ENCODE data around the gene TAMALIN. TPM values are rescaled to one million over a fixed set of nuclear protein-coding genes. Genes with fewer than 3 reads are reported as not detected.

TAMALIN gene
- total RNA-seq, 1 donor from 2014 or later = 53.3 TPM

DNA sequence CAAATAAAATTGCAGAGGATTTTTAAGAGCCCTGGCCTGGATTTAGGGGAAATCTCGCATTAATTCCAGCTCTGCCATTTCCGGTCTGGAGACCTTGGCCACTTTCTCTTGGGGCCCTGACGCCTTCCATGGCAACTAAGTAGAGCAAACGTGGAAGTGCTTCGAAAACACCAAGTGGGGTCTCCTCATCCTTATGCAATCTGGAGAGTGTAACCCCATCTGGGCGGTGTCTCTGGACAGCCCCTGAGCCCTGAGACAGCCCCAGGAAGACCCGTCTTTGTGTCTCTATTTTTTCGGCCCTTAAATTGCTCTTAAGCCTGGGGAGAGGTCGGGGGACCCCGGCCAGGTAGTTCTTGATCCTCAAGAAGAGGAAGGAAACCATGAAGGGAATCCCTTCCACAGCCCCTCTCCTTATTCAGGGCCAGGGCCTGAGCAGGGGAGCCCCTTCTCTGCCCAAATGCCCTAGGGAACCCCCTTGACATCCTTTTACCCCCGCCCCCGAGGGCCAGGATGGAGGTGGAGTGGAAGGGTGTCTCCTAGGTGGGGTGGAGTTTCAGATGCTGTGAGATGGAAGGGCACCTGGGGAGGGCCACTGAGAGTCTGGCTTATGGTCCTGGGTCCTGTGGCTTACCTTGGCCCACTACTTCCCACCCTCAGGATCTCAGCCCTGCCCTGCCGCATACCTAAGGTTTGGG, 26.8 kb downstream of the TAMALIN start:
- no peak for DNase-seq (ENCODE audit: extremely low read depth, low read depth, low spot score)

GRCh38 chr12:52035190-52035589, 28.4 kb downstream of the TAMALIN start:
- no peak for DNase-seq (ENCODE audit: extremely low read depth, low read depth, low spot score)

DNA sequence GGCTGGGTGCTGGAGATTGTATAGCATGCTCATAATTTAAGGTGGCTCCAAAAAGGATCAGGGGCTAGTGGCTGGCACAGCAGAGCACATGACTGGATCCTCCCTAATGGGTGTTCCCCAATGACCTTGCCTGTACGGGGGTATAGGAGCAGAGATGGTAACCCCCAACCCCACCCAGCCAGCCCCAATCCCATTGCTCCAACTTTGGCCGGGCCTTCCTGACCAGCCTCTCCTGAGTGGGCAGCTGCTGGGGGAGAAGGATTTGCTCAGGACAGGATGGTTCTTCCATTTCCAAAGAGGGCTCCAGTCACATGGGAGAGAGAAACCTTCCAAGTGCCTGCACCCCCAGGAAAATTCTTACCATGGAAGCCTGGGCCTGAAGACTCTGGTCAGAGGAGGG, 29.2 kb downstream of the TAMALIN start:
- no peak for DNase-seq (ENCODE audit: extremely low read depth, low read depth, low spot score)

DNA sequence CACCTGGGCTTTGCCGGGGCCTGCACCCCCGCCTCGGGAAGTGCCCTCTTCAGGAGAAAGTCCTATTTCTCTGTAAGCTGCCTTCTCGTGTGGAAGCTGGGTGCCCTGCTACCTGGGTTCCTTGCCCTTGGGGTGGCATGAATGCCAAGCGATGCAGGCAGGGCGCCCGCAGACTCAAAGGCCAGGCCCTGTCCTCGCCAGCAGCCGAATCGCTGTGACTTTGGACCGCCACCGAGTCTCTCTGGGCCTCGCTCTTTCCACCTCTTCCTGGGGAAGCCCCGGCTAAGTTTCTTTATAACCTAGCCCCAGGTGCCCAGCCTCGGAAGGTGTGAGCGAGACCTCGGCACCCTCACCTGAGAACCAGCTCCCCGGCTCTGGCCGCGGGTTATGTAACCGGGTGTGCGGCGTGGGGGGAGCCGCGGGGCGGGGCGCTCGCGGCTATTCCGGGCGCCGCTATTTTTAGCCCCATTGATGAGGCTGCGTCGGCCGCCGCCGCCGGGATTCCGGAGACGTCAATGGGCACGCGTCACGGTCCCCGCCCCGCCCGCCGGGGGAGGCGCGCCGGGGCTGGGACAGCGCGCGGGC, 29.9 kb downstream of the TAMALIN start:
- no peak for DNase-seq (ENCODE audit: extremely low read depth, low read depth, low spot score)

DNA sequence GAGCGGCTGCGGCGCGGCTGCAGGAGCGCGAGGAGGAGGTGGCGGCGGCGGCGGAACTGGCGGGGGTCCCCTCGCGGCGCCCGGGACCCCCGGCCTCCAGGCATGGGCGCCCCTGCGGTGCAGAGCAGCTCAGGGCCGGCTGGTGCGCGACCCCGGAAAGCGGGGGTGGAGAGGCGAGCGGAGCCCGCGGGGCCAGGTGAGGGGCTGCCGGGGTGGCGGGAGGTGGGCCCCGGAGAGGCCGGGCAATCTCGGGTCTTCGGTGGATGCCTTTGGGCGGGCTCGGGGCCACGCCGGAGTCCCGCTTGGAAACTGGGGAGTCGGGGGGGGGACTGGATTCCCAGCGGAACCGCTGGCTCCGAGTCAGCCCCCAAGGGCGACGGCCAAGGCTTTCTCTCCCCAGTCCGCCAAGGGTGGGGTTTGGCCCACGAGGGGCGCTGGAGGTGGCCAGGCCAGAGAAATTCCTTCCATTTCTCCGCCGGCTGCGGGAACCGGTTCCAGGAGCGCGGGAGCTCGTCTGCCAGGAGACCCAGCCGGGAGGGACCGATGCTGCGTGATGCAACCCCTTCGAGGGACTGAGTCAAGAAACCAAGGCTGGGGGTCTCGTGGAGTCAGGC, 30.6 kb downstream of the TAMALIN start:
- DNase-seq (ENCODE audit: extremely low read depth, low read depth, low spot score) = no peak

- no peak for DNase-seq (ENCODE audit: extremely low read depth, low read depth, low spot score)
These were observed 31.7 kb downstream of the TAMALIN start for GRCh38 chr12:52038447-52038846.

- no peak for DNase-seq (ENCODE audit: extremely low read depth, low read depth, low spot score)
These were observed 34.3 kb downstream of the TAMALIN start for GRCh38 chr12:52041035-52041434.

- DNase-seq (ENCODE audit: extremely low read depth, low read depth, low spot score) = no peak
These were observed 35.0 kb downstream of the TAMALIN start for GRCh38 chr12:52041695-52042123.

DNA sequence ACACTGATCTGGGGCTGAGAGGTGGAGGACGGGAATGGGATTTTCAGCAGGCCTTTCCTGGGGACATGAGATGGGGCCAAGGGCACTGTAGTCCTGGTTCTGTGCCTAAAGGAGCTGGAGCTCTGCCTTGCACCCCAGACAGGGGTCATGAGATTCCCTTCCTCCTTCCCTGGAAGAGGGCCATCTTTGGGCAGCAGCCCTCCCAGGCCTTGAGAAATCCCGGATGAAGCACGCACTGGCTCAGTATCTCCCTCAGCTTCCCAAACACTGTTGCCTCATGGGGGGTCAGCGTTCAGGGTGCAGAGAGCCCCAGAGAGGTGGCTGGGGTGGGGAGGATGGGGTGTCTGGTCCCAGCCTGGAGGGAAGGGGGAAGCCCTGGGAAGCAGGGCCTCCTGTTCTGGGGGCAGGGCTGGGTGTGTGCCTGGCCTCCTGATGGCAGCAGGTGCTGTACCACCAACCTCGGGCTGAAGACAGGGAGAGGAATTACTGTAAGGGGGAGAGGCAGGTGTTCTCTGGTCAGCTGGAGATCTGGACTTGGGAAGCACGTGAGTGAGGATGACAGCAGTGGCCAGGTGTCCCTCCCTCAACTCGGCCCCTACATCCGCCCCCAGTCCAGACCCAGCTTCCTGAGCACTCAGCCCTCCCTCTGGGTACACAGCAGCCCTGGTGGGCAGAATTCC, 36.1 kb downstream of the TAMALIN start:
- DNase-seq (ENCODE audit: extremely low read depth, low read depth, low spot score) = no peak

GRCh38 chr12:52043386-52044212, 36.9 kb downstream of the TAMALIN start:
- no peak for DNase-seq (ENCODE audit: extremely low read depth, low read depth, low spot score)

DNA sequence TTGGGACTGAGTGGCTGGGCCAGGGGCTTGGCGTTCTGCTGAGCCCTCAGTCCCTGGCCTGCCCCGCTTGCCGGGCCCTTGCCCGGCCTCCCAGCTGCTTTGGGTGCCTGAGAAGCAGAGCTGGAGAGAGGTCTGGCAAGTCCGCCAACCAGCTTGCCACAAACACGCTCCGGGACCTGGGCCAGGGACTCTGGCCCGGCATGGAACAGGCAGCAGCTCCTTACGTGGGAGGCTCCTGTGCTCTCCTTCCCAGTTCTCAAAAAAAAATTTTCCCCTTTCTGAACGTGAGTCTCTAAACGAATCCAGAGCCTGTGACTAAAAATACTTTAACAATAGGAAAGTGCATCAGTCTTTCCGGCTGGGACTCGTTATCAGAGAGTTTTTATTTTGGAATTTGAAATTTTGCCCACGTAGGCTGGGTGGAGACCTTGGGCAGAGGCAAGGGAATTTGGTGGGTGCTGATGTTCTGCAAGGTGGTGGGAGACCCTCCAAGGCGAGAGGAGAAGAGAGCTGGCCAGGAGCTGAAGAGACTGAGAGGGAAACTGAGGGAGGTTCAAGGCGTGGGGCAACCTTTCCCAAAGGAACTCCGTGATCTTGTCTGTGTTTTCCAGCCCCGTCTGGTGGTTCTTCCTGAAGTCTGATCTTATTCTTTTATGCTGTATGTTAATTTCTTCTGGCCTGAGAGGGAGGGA, 37.7 kb downstream of the TAMALIN start:
- DNase-seq (ENCODE audit: extremely low read depth, low read depth, low spot score) = no peak

DNA sequence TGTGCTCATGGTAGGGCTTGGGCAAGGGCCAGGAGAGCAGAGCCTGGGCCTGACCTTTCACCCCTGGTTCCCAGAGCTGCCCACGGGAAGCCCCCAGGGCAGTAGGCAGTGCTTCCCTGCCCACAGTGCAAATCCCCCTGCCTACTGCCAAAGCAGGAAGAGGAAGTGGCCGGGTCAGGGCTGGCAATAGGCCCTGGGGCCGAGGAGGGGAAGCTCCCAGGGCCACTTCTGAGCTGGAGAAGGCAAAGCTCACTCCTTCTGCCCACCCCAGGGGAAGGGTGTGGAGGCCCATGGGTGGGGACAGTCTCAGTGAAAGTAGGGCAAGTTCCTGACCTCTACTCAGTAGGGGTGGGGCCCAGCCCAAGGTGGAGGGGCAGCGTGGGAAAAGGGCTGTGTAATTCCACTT, 39.1 kb downstream of the TAMALIN start:
- no peak for DNase-seq (ENCODE audit: extremely low read depth, low read depth, low spot score)

DNA sequence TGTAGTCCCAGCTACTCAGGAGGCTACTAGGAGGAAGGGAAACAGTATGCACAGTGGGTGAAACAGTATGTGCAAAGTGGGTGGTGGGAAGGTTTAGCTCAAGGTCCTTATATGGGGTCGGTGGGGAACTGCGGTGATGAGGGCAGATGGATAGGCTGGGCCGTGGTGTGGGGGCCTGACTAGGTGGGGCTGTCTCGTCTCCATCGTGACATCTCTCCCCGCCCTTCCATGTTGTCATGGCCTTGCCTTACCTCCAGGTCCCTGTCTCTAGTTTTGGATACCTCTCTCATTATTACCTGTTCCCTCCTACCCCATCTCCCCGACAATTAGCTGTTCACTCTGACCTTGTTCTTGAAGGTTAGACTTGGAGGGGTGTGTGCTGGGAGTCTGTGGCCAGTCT, 40.1 kb downstream of the TAMALIN start:
- no peak for DNase-seq (ENCODE audit: extremely low read depth, low read depth, low spot score)

- DNase-seq (ENCODE audit: extremely low read depth, low read depth, low spot score) = no peak
These were observed 42.5 kb downstream of the TAMALIN start for GRCh38 chr12:52049286-52049685.

GRCh38 chr12:52049688-52050087, 42.9 kb downstream of the TAMALIN start:
- no peak for DNase-seq (ENCODE audit: extremely low read depth, low read depth, low spot score)

GRCh38 chr12:52050116-52050757, 43.5 kb downstream of the TAMALIN start:
- DNase-seq (ENCODE audit: extremely low read depth, low read depth, low spot score) = no peak

DNA sequence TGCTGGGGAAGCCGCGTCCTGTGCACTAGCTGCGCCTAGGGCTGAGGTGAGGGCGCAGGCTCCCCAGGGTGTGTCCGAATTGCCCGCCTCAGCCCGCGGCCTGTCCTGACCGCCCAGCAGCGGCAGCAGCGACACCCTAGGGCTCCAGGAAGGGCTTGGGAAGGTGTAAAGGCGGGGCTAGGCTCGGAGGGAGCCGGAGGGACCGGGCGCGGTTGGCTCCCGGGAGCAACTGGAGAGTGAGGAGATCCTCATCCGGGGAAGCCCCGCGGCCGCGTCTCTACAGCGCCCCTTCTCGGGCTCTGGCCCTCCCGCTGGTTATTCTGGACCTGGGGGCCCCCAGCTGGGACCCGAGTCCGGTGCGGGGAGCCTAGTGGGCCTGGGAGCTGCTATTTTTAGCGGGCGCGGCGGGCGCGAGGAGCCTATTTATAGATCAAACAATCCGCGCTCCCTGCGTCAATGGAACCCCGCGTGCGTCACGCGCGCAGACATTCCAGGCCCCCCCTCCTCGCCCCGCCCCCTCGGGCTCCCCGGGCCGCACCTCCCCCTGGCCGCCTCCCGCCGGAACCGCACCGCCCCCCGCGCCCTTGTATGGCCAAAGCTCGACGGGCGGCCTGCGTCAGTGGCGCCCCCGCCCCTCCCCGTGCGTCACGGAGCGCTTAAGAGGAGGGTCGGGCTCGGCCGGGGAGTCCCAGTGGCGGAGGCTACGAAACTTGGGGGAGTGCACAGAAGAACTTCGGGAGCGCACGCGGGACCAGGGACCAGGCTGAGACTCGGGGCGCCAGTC, 44.2 kb downstream of the TAMALIN start, which contains the start of gene NR4A1:
NR4A1 (plus strand) TSS at position 685 of the 784 bp plus-strand sequence. CDS start 2,887 bp downstream, outside the sequence.
- DNase-seq (ENCODE audit: extremely low read depth, low read depth, low spot score) = no peak

- DNase-seq (ENCODE audit: extremely low read depth, low read depth, low spot score) = no peak
These were observed 45.9 kb downstream of the TAMALIN start for GRCh38 chr12:52052468-52053186.
